H9 (cell line): Measurements from ENCODE around the gene WNT10A. TPM values are rescaled to one million over a fixed set of nuclear protein-coding genes. Genes with fewer than 3 reads are reported as not detected.
A peak's percentile ranks its signal among the peaks of the same experiment; 100 is the strongest.

Experiments used
- DNase-seq: peaks from one replicate; pipeline ENCODE4 v3.0.0-alpha.2; 2017
- H2AFZ ChIP-seq: one replicate; pipeline ENCODE4 v1.6.1; 2013; ENCODE audit warnings: mild to moderate bottlenecking, low read length, control low read depth, moderate library complexity
- H2AK5ac ChIP-seq: 2 replicates; pipeline ENCODE4 v1.6.1; 2013; ENCODE audit warnings: low read length, control low read depth, mixed read lengths; ENCODE audit not compliant: insufficient read length
- H2BK120ac ChIP-seq: one replicate; pipeline ENCODE4 v1.6.1; 2013; ENCODE audit warnings: low read depth, mild to moderate bottlenecking, low read length, control low read depth, inconsistent platforms; ENCODE audit not compliant: poor library complexity, severe bottlenecking
- H2BK12ac ChIP-seq: 2 replicates; pipeline ENCODE4 v1.6.1; 2013; ENCODE audit warnings: low read length, control low read depth, mixed read lengths, low read depth; ENCODE audit not compliant: insufficient read length
- H2BK15ac ChIP-seq: 2 replicates; pipeline ENCODE4 v1.6.1; 2013; ENCODE audit warnings: low read depth, low read length, control low read depth
- H2BK20ac ChIP-seq: one replicate; pipeline ENCODE4 v1.6.1; 2013; ENCODE audit warnings: low read depth, mild to moderate bottlenecking, low read length, control low read depth, inconsistent platforms; ENCODE audit not compliant: poor library complexity, severe bottlenecking
- H2BK5ac ChIP-seq: 2 replicates; pipeline ENCODE4 v1.6.1; 2013; ENCODE audit warnings: low read length, control low read depth, mixed read lengths; ENCODE audit not compliant: insufficient read length
- H3K14ac ChIP-seq: 2 replicates; pipeline ENCODE4 v1.6.1; 2013; ENCODE audit warnings: low read length, control low read depth; ENCODE audit not compliant: insufficient read depth
- H3K18ac ChIP-seq: 2 replicates; pipeline ENCODE4 v1.6.1; 2013; ENCODE audit warnings: low read depth, mild to moderate bottlenecking, mixed read lengths, low read length, control low read depth; ENCODE audit not compliant: insufficient read length
- H3K23ac ChIP-seq: 2 replicates; pipeline ENCODE4 v1.6.1; 2013; ENCODE audit warnings: low read length, control low read depth, mixed read lengths, low read depth; ENCODE audit not compliant: insufficient read length
- H3K23me2 ChIP-seq: 2 replicates; pipeline ENCODE4 v1.6.1; 2013; ENCODE audit warnings: low read depth, mild to moderate bottlenecking, mixed read lengths, low read length, control low read depth; ENCODE audit not compliant: insufficient read length, poor library complexity, severe bottlenecking
- H3K27ac ChIP-seq: 2 replicates; pipeline ENCODE4 v1.5.1; 2013; ENCODE audit warnings: low read length, control low read depth, mixed read lengths, low read depth; ENCODE audit not compliant: insufficient read length
- H3K27me3 ChIP-seq: 2 replicates; pipeline ENCODE4 v1.6.1; 2013; ENCODE audit warnings: low read length, control low read depth, inconsistent platforms; ENCODE audit not compliant: insufficient read depth
- H3K4ac ChIP-seq: 2 replicates; pipeline ENCODE4 v1.6.1; 2013; ENCODE audit warnings: low read depth, mild to moderate bottlenecking, control low read depth, inconsistent platforms, low read length, moderate library complexity
- H3K4me1 ChIP-seq: 2 replicates; pipeline ENCODE4 v1.6.1; 2013; ENCODE audit warnings: low read length, control low read depth, inconsistent platforms; ENCODE audit not compliant: insufficient read depth
- H3K4me2 ChIP-seq: 2 replicates; pipeline ENCODE4 v1.6.1; 2013; ENCODE audit warnings: low read length, control low read depth, mixed read lengths; ENCODE audit not compliant: insufficient read length, insufficient read depth
- H3K56ac ChIP-seq: 2 replicates; pipeline ENCODE4 v1.6.1; 2013; ENCODE audit warnings: low read depth, mild to moderate bottlenecking, mixed read lengths, low read length, control low read depth; ENCODE audit not compliant: insufficient read length
- H3K79me1 ChIP-seq: 2 replicates; pipeline ENCODE4 v1.6.1; 2013; ENCODE audit warnings: low read depth, mild to moderate bottlenecking, moderate library complexity, low read length, control low read depth, inconsistent platforms; ENCODE audit not compliant: insufficient read depth, poor library complexity, severe bottlenecking
- H3K79me2 ChIP-seq: 2 replicates; pipeline ENCODE4 v1.6.1; 2013; ENCODE audit warnings: low read length, control low read depth, inconsistent platforms; ENCODE audit not compliant: insufficient read depth
- H3K9ac ChIP-seq: 2 replicates; pipeline ENCODE4 v1.6.1; 2013; ENCODE audit warnings: low read length, control low read depth, mixed read lengths; ENCODE audit not compliant: insufficient read length; ENCODE audit errors: extremely low read depth
- H3K9me3 ChIP-seq: one replicate; pipeline ENCODE4 v1.6.1; 2013; ENCODE audit warnings: low read depth, low read length, inconsistent platforms; ENCODE audit not compliant: control insufficient read depth
- H3T11ph ChIP-seq: one replicate; pipeline ENCODE4 v1.6.1; 2013; ENCODE audit warnings: mild to moderate bottlenecking, low read length, control low read depth, inconsistent platforms
- H4K20me1 ChIP-seq: one replicate; pipeline ENCODE4 v1.6.1; 2013; ENCODE audit not compliant: control insufficient read depth, insufficient read length, insufficient read depth
- H4K5ac ChIP-seq: 2 replicates; pipeline ENCODE4 v1.6.1; 2013; ENCODE audit warnings: low read depth, mild to moderate bottlenecking, mixed read lengths, low read length, control low read depth; ENCODE audit not compliant: insufficient read length
- H4K8ac ChIP-seq: replicated peaks from 2 replicates; pipeline ENCODE4 v1.6.1; 2013; ENCODE audit warnings: low read length, control low read depth, mixed read lengths, low read depth; ENCODE audit not compliant: insufficient read length
- H4K91ac ChIP-seq: 2 replicates; pipeline ENCODE4 v1.6.1; 2013; ENCODE audit warnings: low read depth, mild to moderate bottlenecking, moderate library complexity, mixed read lengths, low read length, control low read depth; ENCODE audit not compliant: insufficient read length
- H3K27ac Mint-ChIP-seq, 3 experiments: 2 replicates in 2 of 3; 3 replicates in 1 of 3; pipeline ENCODE4 v1.8.0; 2020 to 2021; ENCODE audit warnings: mixed read lengths in 3 of 3, mild to moderate bottlenecking in 1 of 3, moderate library complexity in 1 of 3
- H3K27me3 Mint-ChIP-seq: 2 replicates; pipeline ENCODE4 v1.8.0; 2021; ENCODE audit warnings: low read depth, mild to moderate bottlenecking, moderate library complexity, mixed read lengths
- H3K36me3 Mint-ChIP-seq, 3 experiments: 2 replicates in 2 of 3; 3 replicates in 1 of 3; pipeline ENCODE4 v1.8.0; 2020 to 2021; ENCODE audit warnings: low read depth in 3 of 3, mixed read lengths in 3 of 3; ENCODE audit not compliant: insufficient read depth in 1 of 3
- H3K4me1 Mint-ChIP-seq, 2 experiments: 2 replicates each; pipeline ENCODE4 v1.8.0; 2020; ENCODE audit warnings: mixed read lengths in 2 of 2
- H3K4me3 Mint-ChIP-seq, 2 experiments: 2 replicates in 1 of 2; 3 replicates in 1 of 2; pipeline ENCODE4 v1.8.0; 2020 to 2021; ENCODE audit warnings: mild to moderate bottlenecking in 2 of 2, mixed read lengths in 2 of 2, moderate library complexity in 1 of 2
- H3K9me3 Mint-ChIP-seq, 2 experiments: 2 replicates in 1 of 2; 3 replicates in 1 of 2; pipeline ENCODE4 v1.8.0; 2020; ENCODE audit warnings: mild to moderate bottlenecking in 2 of 2, mixed read lengths in 2 of 2, moderate library complexity in 1 of 2
- WGBS: extraction: QIAGEN DNeasy Blood & Tissue Kit; methylation state at CpG from one replicate; pipeline ENCODE4 v1.1.7; 2013; ENCODE audit warnings: missing lambda C conversion rate, low lambda C conversion rate, mixed read lengths; ENCODE audit not compliant: insufficient read length; ENCODE audit errors: extremely low coverage; 5-methylcytosine and 5-hydroxymethylcytosine counted together
- total RNA-seq: library from RNA; stranded (reverse); gene quantifications from 2 replicates; pipeline ENCODE4 v1.2.1, GENCODE V29; 2021
- TF ChIP-seq, protein P1 (sequence below): fragments of 200-600 bp; sonication (generic); conservative IDR thresholded peaks from 3 replicates; pipeline ENCODE4 v1.8.0; 2021; ENCODE audit warnings: antibody characterized with exemption, mild to moderate bottlenecking

The WNT10A gene
- total RNA-seq, 1 experiment from 2014 or later: not detected

DNA sequence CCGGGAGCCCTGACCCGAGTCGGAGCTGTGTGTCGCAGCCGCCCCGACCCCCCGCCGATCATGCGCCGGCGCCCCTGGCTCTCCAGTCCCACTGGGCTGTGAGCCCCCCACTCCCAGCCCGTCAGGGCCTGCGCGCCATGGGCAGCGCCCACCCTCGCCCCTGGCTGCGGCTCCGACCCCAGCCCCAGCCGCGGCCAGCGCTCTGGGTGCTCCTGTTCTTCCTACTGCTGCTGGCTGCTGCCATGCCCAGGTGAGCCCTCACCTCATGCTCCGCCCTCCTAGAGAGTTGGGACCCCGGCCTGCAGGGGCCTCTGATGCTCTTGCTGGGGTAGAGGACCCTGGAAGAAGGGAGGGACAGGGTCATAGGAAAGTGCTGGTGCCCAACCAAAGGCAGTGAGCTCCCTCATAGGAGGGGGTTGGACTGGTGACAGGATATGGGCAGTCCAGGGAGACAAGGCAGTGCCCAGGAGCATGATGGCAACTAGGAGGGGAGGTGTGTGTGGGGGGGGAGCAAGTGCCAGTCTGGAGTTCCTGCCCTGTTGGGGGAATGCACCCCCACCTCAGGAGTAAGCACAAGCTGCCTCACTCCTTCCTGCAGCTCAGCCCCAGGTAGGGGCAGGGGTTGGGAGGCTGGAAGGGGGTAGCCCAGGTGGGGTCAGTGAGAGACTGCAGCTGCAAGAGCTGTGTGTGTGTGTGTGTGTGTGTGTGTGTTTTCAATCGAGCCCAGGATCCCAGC lies 375 bp downstream of the WNT10A start:
- Histone ChIP-seq H3K23ac (no peak overlapping the region), H4K5ac (no peak overlapping the region), H3K9ac (no peak overlapping the region), H4K91ac (no peak overlapping the region), H3K4me2 (no peak overlapping the region), H2BK12ac (no peak overlapping the region), H2AK5ac (no peak overlapping the region), H4K20me1 (peaks cover 2% of the 10 kb centered on the region), H2BK15ac (no peak overlapping the region), H2BK20ac (no peak overlapping the region), H3K79me2 (no peaks in the 10 kb centered on the region), H3K23me2 (no peaks in the 10 kb centered on the region), H3K56ac (no peak overlapping the region), H2AFZ (no peak overlapping the region), H4K8ac (no peak overlapping the region), H3T11ph (no peak overlapping the region), H3K4ac (no peak overlapping the region), H3K4me1 (no peaks in the 10 kb centered on the region), H2BK5ac (no peak overlapping the region), H3K79me1 (no peaks in the 10 kb centered on the region), H3K14ac (no peak overlapping the region), H3K9me3 (no peaks in the 10 kb centered on the region), H3K27me3 (peaks cover 91% of the 10 kb centered on the region), H2BK120ac (no peak overlapping the region), H3K27ac (no peak overlapping the region), H3K18ac (no peak overlapping the region)
- no peak for DNase-seq
- Mint-ChIP-seq H3K4me3 (peak overlapping the region; percentile 36 to 68; a peak in 3 of 5 replicates), H3K27me3 (peaks cover 97% of the 10 kb centered on the region), H3K36me3 (no peaks in the 10 kb centered on the region; a peak in 1 of 7 replicates), H3K4me1 (peaks cover 19 to 30% of the 10 kb centered on the region in 2 experiments), H3K9me3 (peaks cover 2 to 5% of the 10 kb centered on the region in 2 experiments; a peak in 4 of 5 replicates), H3K27ac (no peak overlapping the region)
- no CpG with 5 or more reads among the region's 24 CpGs for whole genome bisulfite sequencing
- TF ChIP-seq, protein P1, sequence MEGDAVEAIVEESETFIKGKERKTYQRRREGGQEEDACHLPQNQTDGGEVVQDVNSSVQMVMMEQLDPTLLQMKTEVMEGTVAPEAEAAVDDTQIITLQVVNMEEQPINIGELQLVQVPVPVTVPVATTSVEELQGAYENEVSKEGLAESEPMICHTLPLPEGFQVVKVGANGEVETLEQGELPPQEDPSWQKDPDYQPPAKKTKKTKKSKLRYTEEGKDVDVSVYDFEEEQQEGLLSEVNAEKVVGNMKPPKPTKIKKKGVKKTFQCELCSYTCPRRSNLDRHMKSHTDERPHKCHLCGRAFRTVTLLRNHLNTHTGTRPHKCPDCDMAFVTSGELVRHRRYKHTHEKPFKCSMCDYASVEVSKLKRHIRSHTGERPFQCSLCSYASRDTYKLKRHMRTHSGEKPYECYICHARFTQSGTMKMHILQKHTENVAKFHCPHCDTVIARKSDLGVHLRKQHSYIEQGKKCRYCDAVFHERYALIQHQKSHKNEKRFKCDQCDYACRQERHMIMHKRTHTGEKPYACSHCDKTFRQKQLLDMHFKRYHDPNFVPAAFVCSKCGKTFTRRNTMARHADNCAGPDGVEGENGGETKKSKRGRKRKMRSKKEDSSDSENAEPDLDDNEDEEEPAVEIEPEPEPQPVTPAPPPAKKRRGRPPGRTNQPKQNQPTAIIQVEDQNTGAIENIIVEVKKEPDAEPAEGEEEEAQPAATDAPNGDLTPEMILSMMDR: no peak
